LNCAP (cell line): ENCODE data around the gene CUX1.

ENCODE experiments used
- TF ChIP-seq, protein P1 (sequence below): fragments of 450-650 bp; IDR thresholded peaks from 2 replicates; pipeline ENCODE4 v1.5.1; 2017; ENCODE audit warnings: mild to moderate bottlenecking

CUX1 gene

GRCh38 chr7:102320601-102321350 lies 503.4 kb downstream of the CUX1 start:
- TF ChIP-seq, protein P1, sequence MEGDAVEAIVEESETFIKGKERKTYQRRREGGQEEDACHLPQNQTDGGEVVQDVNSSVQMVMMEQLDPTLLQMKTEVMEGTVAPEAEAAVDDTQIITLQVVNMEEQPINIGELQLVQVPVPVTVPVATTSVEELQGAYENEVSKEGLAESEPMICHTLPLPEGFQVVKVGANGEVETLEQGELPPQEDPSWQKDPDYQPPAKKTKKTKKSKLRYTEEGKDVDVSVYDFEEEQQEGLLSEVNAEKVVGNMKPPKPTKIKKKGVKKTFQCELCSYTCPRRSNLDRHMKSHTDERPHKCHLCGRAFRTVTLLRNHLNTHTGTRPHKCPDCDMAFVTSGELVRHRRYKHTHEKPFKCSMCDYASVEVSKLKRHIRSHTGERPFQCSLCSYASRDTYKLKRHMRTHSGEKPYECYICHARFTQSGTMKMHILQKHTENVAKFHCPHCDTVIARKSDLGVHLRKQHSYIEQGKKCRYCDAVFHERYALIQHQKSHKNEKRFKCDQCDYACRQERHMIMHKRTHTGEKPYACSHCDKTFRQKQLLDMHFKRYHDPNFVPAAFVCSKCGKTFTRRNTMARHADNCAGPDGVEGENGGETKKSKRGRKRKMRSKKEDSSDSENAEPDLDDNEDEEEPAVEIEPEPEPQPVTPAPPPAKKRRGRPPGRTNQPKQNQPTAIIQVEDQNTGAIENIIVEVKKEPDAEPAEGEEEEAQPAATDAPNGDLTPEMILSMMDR, result no peak

GRCh38 chr7:102321351-102322201 lies 504.1 kb downstream of the CUX1 start:
- TF ChIP-seq, protein P1, result no peak

- TF ChIP-seq, protein P1, result no peak
Measured at GRCh38 chr7:102322202-102322715, 504.8 kb downstream of the CUX1 start.

DNA sequence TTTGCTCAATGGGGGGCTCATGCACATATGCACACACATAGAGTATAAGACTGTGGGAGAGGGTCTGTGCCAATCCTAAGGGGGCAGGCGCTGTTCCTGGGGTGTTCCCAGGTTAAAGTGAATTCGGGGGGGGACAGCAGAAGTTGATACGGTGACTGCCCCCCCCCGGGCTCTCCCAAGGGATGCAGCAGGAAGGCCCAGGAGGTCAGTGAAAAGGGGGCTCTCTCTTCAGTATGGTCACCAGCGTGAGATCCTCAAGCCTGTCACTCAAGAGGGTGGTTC lies 506.4 kb downstream of the CUX1 start:
- TF ChIP-seq, protein P1, result no peak

- TF ChIP-seq, protein P1, result no peak
Measured at GRCh38 chr7:102326157-102326889, 508.9 kb downstream of the CUX1 start.
